Uterus (tissue), 2 donors: ENCODE results near the gene MR1.

Source experiments
- CTCF ChIP-seq, 4 experiments: fragments of 200-600 bp in 2 of 4; fragments of 450-650 bp in 2 of 4; sonication (generic) in 2 of 4; IDR thresholded peaks; one replicate each; pipeline ENCODE4 v1.5.1; 2016 to 2019; ENCODE audit warnings: antibody characterized with exemption in 4 of 4, mild to moderate bottlenecking in 2 of 4, moderate library complexity in 1 of 4
- POLR2A ChIP-seq, 2 donors: fragments of 450-650 bp; IDR thresholded peaks; one replicate each; pipeline ENCODE4 v1.6.1; 2016; ENCODE audit warnings: antibody characterized with exemption in 2 of 2, mild to moderate bottlenecking in 1 of 2, moderate library complexity in 1 of 2

GRCh38 chr1:181021159-181021558 is 12.6 kb upstream of the MR1 start:
- TF ChIP-seq CTCF (IDR thresholded peaks at IDR 0.05) (no peak), POLR2A (IDR thresholded peaks at IDR 0.05) (no peak)
